Activated CD4-positive, alpha-beta T cell treated with anti-CD3 and anti-CD28 coated beads, Interleukin-2, amount 10 ng/mL, durations not matched to agents 24 days and 14 days (primary cell): ENCODE results near the gene BBC3. TPM values are rescaled to one million over a fixed set of nuclear protein-coding genes. Genes with fewer than 3 reads are reported as not detected.
"Not testable (repeated sequence)": the region's sequence is repeated elsewhere in the genome, so short reads cannot be mapped to it uniquely, and the experiment has no call there.

Experiments used
- DNase-seq: peaks from one replicate; pipeline ENCODE4 v3.0.0; 2022
- H3K27ac Mint-ChIP-seq: one replicate; pipeline ENCODE4 v1.8.0; 2022; ENCODE audit warnings: mild to moderate bottlenecking, mixed read lengths
- H3K27me3 Mint-ChIP-seq: one replicate; pipeline ENCODE4 v1.8.0; 2022; ENCODE audit warnings: mixed read lengths
- H3K36me3 Mint-ChIP-seq: one replicate; pipeline ENCODE4 v1.8.0; 2022; ENCODE audit warnings: low read depth, mild to moderate bottlenecking, mixed read lengths
- H3K4me1 Mint-ChIP-seq: one replicate; pipeline ENCODE4 v1.8.0; 2021; ENCODE audit warnings: mixed read lengths
- H3K4me3 Mint-ChIP-seq: one replicate; pipeline ENCODE4 v1.8.0; 2022; ENCODE audit warnings: mild to moderate bottlenecking, moderate library complexity, mixed read lengths
- H3K9me3 Mint-ChIP-seq: one replicate; pipeline ENCODE4 v1.8.0; 2021; ENCODE audit warnings: mixed read lengths
- intact Hi-C: fragments of 100-400 bp; cut with micrococcal nuclease; formaldehyde crosslinking; loops from one replicate; pipeline ENCODE4 v1.15.1; 2023
- total RNA-seq: library from RNA; stranded (reverse); gene quantifications from 2 replicates; pipeline ENCODE4 v1.2.3, GENCODE V29; 2022

BBC3 gene, protein sequence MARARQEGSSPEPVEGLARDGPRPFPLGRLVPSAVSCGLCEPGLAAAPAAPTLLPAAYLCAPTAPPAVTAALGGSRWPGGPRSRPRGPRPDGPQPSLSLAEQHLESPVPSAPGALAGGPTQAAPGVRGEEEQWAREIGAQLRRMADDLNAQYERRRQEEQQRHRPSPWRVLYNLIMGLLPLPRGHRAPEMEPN
- 17.4 and 17.6 TPM in 2 replicates for total RNA-seq

- peak within 1 kb of the TSS; percentile 84 for H3K4me3 Mint-ChIP-seq
- no peak for DNase-seq
- intact Hi-C loops, result loop anchor here (1.0 to 2.0 kb wide), 5 partner anchors 10 to 82 kb away; partner anchors contain the start of gene INAFM1
- H3K9me3 Mint-ChIP-seq, result no peaks in the 10 kb centered on the region
- H3K4me1 Mint-ChIP-seq, result peaks cover 23% of the 10 kb centered on the region
- peaks cover under 1% of the 10 kb centered on the region for H3K27me3 Mint-ChIP-seq
- H3K27ac Mint-ChIP-seq, result peak within 1 kb of the TSS; percentile 87
- peaks cover 4% of the 10 kb centered on the region for H3K36me3 Mint-ChIP-seq
These were observed at the start of gene BBC3 for GRCh38 chr19:47230921-47231214. Gene BBC3, minus strand, starts transcription at chr19:47231199. Its CDS starts 2,768 bp downstream, at chr19:47228431.

- Mint-ChIP-seq H3K9me3 (no peaks in the 10 kb centered on the region), H3K4me3 (no peak overlapping the region), H3K4me1 (peaks cover 17% of the 10 kb centered on the region), H3K27ac (no peak overlapping the region), H3K36me3 (peaks cover 15% of the 10 kb centered on the region), H3K27me3 (no peaks in the 10 kb centered on the region)
- intact Hi-C loops, result no loop called here
- peak; percentile 90 for DNase-seq
These were observed 49.3 kb upstream of the BBC3 start for GRCh38 chr19:47280183-47280797.

DNA sequence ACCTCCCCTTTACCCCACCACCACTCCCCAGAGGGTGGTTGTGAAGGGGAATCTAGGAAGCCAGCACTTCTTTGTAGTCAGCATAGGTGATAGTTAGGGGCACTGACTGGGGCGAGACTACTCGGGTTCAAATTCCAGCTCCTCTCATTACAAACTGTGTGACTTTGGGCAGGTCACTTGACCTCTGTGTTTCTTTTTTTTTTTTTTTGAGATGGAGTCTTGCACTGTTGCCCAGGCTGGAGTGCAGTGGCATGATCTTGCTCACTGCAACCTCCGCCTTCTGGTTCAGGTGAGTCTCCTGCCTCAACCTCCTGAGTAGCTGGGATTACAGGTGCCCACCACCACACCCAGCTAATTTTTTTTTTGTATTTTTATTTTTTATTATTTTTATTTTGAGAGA is 45.5 kb upstream of the BBC3 start:
- not testable (repeated sequence) for H3K4me3 Mint-ChIP-seq, H3K27me3 Mint-ChIP-seq, H3K27ac Mint-ChIP-seq, H3K9me3 Mint-ChIP-seq, DNase-seq
- Mint-ChIP-seq H3K36me3 (peaks cover 15% of the 10 kb centered on the region), H3K4me1 (peaks cover 35% of the 10 kb centered on the region)
- intact Hi-C loops, result loop anchor here (10.0 kb wide), 2 partner anchors 328 to 492 kb away; partner anchors contain the start of genes BICRA and SLC1A5

GRCh38 chr19:47275791-47276461 is 44.9 kb upstream of the BBC3 start:
- DNase-seq, result no peak
- Mint-ChIP-seq H3K9me3 (no peaks in the 10 kb centered on the region), H3K27ac (peak overlapping the region; percentile 51), H3K36me3 (peaks cover 18% of the 10 kb centered on the region), H3K27me3 (no peaks in the 10 kb centered on the region), H3K4me3 (peak overlapping the region; percentile 78), H3K4me1 (peaks cover 37% of the 10 kb centered on the region)
- intact Hi-C loops, result loop anchor here (2.0 to 10.0 kb wide), 4 partner anchors 45 to 491 kb away; partner anchors contain the start of genes BBC3, BICRA, NAPA and SLC1A5

GRCh38 chr19:47274891-47275761 is 44.1 kb upstream of the BBC3 start:
- Mint-ChIP-seq H3K9me3 (no peaks in the 10 kb centered on the region), H3K4me1 (peaks cover 40% of the 10 kb centered on the region), H3K27me3 (no peaks in the 10 kb centered on the region), H3K27ac (peak overlapping the region; percentile 51), H3K36me3 (peaks cover 22% of the 10 kb centered on the region), H3K4me3 (peak overlapping the region; percentile 78)
- DNase-seq, result no peak
- intact Hi-C loops, result loop anchor here (1.0 to 10.0 kb wide), 5 partner anchors 18 to 490 kb away; partner anchors contain the start of genes BBC3, BICRA, NAPA and SLC1A5

GRCh38 chr19:47274071-47274890 is 43.3 kb upstream of the BBC3 start, which contains the start of gene INAFM1:
Gene INAFM1, plus strand, starts transcription at chr19:47274885. Its CDS starts 35 bp downstream, at chr19:47274920.
- no peaks in the 10 kb centered on the region for H3K27me3 Mint-ChIP-seq
- peaks cover 27% of the 10 kb centered on the region for H3K36me3 Mint-ChIP-seq
- H3K4me3 Mint-ChIP-seq, result peak within 1 kb of the TSS; percentile 97
- peaks cover 40% of the 10 kb centered on the region for H3K4me1 Mint-ChIP-seq
- H3K9me3 Mint-ChIP-seq, result no peaks in the 10 kb centered on the region
- H3K27ac Mint-ChIP-seq, result peak within 1 kb of the TSS; percentile 99
- intact Hi-C loops, result loop anchor here (1.0 to 10.0 kb wide), 5 partner anchors 17 to 489 kb away; partner anchors contain the start of genes BBC3, BICRA, NAPA and SLC1A5
- DNase-seq, result peak; percentile 99

DNA sequence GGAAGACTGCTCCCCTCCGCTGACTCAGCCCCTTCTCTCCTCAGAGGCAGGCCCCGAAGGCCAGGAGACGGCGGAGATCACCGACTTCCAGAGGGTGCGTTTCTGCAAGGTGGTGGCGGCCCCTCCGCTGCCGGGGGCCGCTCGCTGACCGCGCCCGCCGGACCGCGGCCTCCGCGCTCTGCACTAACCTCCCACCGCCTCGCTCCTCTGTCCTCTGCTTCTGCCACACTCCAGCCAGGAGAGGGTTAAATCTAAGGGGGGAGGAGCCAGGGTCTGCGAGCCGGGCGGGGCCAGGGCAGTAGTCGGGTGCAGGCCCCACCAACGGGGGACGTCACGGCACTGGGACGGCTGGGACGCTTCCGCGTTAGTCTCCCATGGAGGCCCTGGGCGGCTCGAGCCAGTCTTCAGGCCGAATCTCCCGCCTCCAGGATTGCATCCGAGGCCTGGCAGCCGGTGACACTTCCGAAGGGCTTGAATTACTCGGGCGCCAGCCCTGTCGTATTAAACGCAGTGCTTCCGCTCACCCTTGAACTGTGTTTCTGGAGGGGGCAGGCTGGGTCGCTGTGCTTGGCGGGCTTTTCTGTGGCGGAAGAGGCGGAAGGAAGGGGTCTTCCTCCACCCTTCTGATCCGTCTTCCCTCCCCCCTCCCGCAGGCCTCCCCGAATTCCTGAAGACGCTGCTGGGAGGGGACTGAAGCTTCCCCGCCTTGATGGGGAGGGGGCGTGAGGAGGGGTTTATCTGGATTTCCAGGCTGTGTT is 42.5 kb upstream of the BBC3 start:
- intact Hi-C loops, result loop anchor here (1.0 to 10.0 kb wide), 5 partner anchors 16 to 489 kb away; partner anchors contain the start of genes BBC3, BICRA, NAPA and SLC1A5
- DNase-seq, result peak; percentile 98
- Mint-ChIP-seq H3K36me3 (peaks cover 29% of the 10 kb centered on the region), H3K9me3 (no peaks in the 10 kb centered on the region), H3K27me3 (no peaks in the 10 kb centered on the region), H3K4me1 (peaks cover 41% of the 10 kb centered on the region), H3K27ac (peak overlapping the region; percentile 99), H3K4me3 (peak overlapping the region; percentile 97)

- intact Hi-C loops, result loop anchor here (10.0 kb wide), 2 partner anchors 332 to 488 kb away; partner anchors contain the start of genes BICRA and SLC1A5
- peaks cover 36% of the 10 kb centered on the region for H3K4me1 Mint-ChIP-seq
- H3K27me3 Mint-ChIP-seq, result no peaks in the 10 kb centered on the region
- peak overlapping the region; percentile 97 for H3K4me3 Mint-ChIP-seq
- no peak for DNase-seq
- peak overlapping the region; percentile 84 for H3K27ac Mint-ChIP-seq
- H3K9me3 Mint-ChIP-seq, result no peaks in the 10 kb centered on the region
- H3K36me3 Mint-ChIP-seq, result peaks cover 33% of the 10 kb centered on the region
These were observed 41.7 kb upstream of the BBC3 start for GRCh38 chr19:47272448-47273312.

GRCh38 chr19:47271949-47272348 is 41.0 kb upstream of the BBC3 start:
- Mint-ChIP-seq H3K4me1 (peaks cover 35% of the 10 kb centered on the region), H3K27ac (no peak overlapping the region), H3K36me3 (peaks cover 37% of the 10 kb centered on the region), H3K9me3 (no peaks in the 10 kb centered on the region), H3K4me3 (peak overlapping the region; percentile 97), H3K27me3 (no peaks in the 10 kb centered on the region)
- DNase-seq, result no peak
- intact Hi-C loops, result loop anchor here (10.0 kb wide), 2 partner anchors 333 to 487 kb away; partner anchors contain the start of genes BICRA and SLC1A5

DNA sequence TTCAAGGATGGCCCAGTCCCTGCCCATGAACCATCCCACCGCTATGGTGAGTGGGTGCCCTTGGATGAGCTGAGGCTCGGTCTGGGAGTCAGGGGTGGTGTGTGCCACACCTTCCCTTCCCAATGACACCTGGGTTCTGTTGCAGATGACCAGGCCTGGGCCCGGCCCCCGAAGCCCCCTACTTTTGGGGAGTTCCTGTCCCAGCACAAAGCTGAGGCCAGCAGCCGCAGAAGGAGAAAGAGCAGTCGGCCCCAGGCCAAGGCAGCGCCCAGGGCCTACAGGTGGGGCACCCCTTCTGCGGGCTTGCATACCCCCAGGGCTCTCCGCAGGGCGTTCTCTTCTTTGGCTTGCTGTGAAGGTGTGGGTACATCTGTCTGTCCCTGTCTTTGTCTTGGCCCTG is 39.4 kb upstream of the BBC3 start:
- Mint-ChIP-seq H3K27ac (no peak overlapping the region), H3K27me3 (no peaks in the 10 kb centered on the region), H3K4me1 (peaks cover 25% of the 10 kb centered on the region), H3K36me3 (peaks cover 40% of the 10 kb centered on the region), H3K4me3 (no peak overlapping the region), H3K9me3 (no peaks in the 10 kb centered on the region)
- no peak for DNase-seq
- intact Hi-C loops, result loop anchor here (10.0 kb wide), 2 partner anchors 334 to 486 kb away; partner anchors contain the start of genes BICRA and SLC1A5

GRCh38 chr19:47269596-47269995 is 38.6 kb upstream of the BBC3 start:
- no peak for DNase-seq
- no peaks in the 10 kb centered on the region for H3K27me3 Mint-ChIP-seq
- no peak overlapping the region for H3K4me3 Mint-ChIP-seq
- intact Hi-C loops, result no loop called here
- H3K9me3 Mint-ChIP-seq, result no peaks in the 10 kb centered on the region
- peaks cover 23% of the 10 kb centered on the region for H3K4me1 Mint-ChIP-seq
- peaks cover 43% of the 10 kb centered on the region for H3K36me3 Mint-ChIP-seq
- peak overlapping the region; percentile 36 for H3K27ac Mint-ChIP-seq
